Esophagus (tissue), 2 donors: ENCODE measurements around the gene LGALS13. TPM values are rescaled to one million over a fixed set of nuclear protein-coding genes. Genes with fewer than 3 reads are reported as not detected.

ENCODE experiments used
- H3K27ac ChIP-seq, 2 donors: one replicate each; pipeline ENCODE4 v1.5.1; 2013; ENCODE audit warnings: low read depth in 2 of 2, mild to moderate bottlenecking in 2 of 2, inconsistent platforms in 1 of 2, low read length in 1 of 2, moderate library complexity in 1 of 2
- H3K27me3 ChIP-seq, 2 donors: one replicate each; pipeline ENCODE4 v1.6.1; 2013; ENCODE audit warnings: low read length in 2 of 2, control low read depth in 1 of 2, mild to moderate bottlenecking in 1 of 2; ENCODE audit not compliant: insufficient read depth in 2 of 2, control insufficient read depth in 1 of 2
- H3K36me3 ChIP-seq, 2 donors: one replicate each; pipeline ENCODE4 v1.6.1; 2013; ENCODE audit warnings: low read length in 1 of 2; ENCODE audit not compliant: control insufficient read depth in 2 of 2, insufficient read depth in 2 of 2
- H3K4me1 ChIP-seq, 2 donors: one replicate each; pipeline ENCODE4 v1.6.1; 2013; ENCODE audit warnings: low read length in 1 of 2; ENCODE audit not compliant: control insufficient read depth in 2 of 2, insufficient read depth in 2 of 2
- H3K4me3 ChIP-seq, 2 donors: one replicate each; pipeline ENCODE4 v1.5.1; 2013; ENCODE audit warnings: low read length in 2 of 2, mild to moderate bottlenecking in 2 of 2, low read depth in 1 of 2, moderate library complexity in 1 of 2
- H3K9me3 ChIP-seq, 2 donors: one replicate each; pipeline ENCODE4 v1.6.1; 2013; ENCODE audit warnings: mild to moderate bottlenecking in 2 of 2, low read depth in 1 of 2, low read length in 1 of 2, moderate library complexity in 1 of 2; ENCODE audit not compliant: control insufficient read depth in 2 of 2, insufficient read depth in 1 of 2
- WGBS, 2 donors: extraction: QIAGEN DNeasy Blood & Tissue Kit; methylation state at CpG; one replicate each; pipeline ENCODE4 v1.1.7; 2013; 5-methylcytosine and 5-hydroxymethylcytosine counted together
- polyA plus RNA-seq, 2 donors: library from polyadenylated mRNA; stranded (reverse); fragments of 200-250 nt; gene quantifications; one replicate each; pipeline ENCODE4 v1.2.3, GENCODE V29; 2013
- donor health status: healthy with polysubstance abuse.
- donor health status: Bipolar disorder and iron deficiency.

Gene LGALS13
- polyA plus RNA-seq, 2 donors = not detected

- Histone ChIP-seq H3K27me3 (no peaks in the 10 kb centered on the region), H3K4me1 (no peaks in the 10 kb centered on the region), H3K4me3 (no peak overlapping the region), H3K36me3 (no peaks in the 10 kb centered on the region), H3K9me3 (peaks cover 0 to 6% of the 10 kb centered on the region in 2 donors), H3K27ac (no peak overlapping the region)
- 43 to 50% methylated on average over 4 of the region's 4 CpGs for WGBS, 2 donors
Observed at GRCh38 chr19:39582442-39582841, 19.9 kb upstream of the LGALS13 start.

GRCh38 chr19:39582891-39583625, 19.3 kb upstream of the LGALS13 start:
- Histone ChIP-seq H3K4me3 (no peak overlapping the region), H3K4me1 (no peaks in the 10 kb centered on the region), H3K27ac (no peak overlapping the region), H3K36me3 (no peaks in the 10 kb centered on the region), H3K9me3 (peaks cover 0 to 6% of the 10 kb centered on the region in 2 donors), H3K27me3 (no peaks in the 10 kb centered on the region)
- WGBS, 2 donors = 59 to 62% methylated on average over 8 of the region's 8 CpGs

GRCh38 chr19:39587496-39587895, 14.8 kb upstream of the LGALS13 start:
- Histone ChIP-seq H3K9me3 (peaks cover 0 to under 1% of the 10 kb centered on the region in 2 donors), H3K4me3 (no peak overlapping the region), H3K36me3 (no peaks in the 10 kb centered on the region), H3K27ac (no peak overlapping the region), H3K4me1 (no peaks in the 10 kb centered on the region), H3K27me3 (no peaks in the 10 kb centered on the region)
- 55 to 60% methylated on average over 4 of the region's 4 CpGs for WGBS, 2 donors

- Histone ChIP-seq H3K27ac (no peak overlapping the region), H3K4me1 (no peaks in the 10 kb centered on the region), H3K27me3 (no peaks in the 10 kb centered on the region), H3K4me3 (no peak overlapping the region), H3K36me3 (no peaks in the 10 kb centered on the region), H3K9me3 (no peaks in the 10 kb centered on the region)
- 32 to 37% methylated on average over 2 of the region's 2 CpGs for WGBS, 2 donors
Observed at GRCh38 chr19:39588066-39588465, 14.3 kb upstream of the LGALS13 start.

GRCh38 chr19:39590265-39590664, 12.1 kb upstream of the LGALS13 start:
- H3K4me1 ChIP-seq = no peaks in the 10 kb centered on the region
- H3K4me3 ChIP-seq = no peak overlapping the region
- H3K27me3 ChIP-seq = no peaks in the 10 kb centered on the region
- 46 to 62% methylated on average over 2 of the region's 2 CpGs for WGBS, 2 donors
- H3K27ac ChIP-seq = no peak overlapping the region
- H3K36me3 ChIP-seq = no peaks in the 10 kb centered on the region
- no peaks in the 10 kb centered on the region for H3K9me3 ChIP-seq

GRCh38 chr19:39592381-39592780, 9.9 kb upstream of the LGALS13 start:
- H3K27me3 ChIP-seq = no peaks in the 10 kb centered on the region
- H3K36me3 ChIP-seq = no peaks in the 10 kb centered on the region
- WGBS, 2 donors = 82 to 85% methylated on average over 7 of the region's 7 CpGs

GRCh38 chr19:39595950-39596349, 6.4 kb upstream of the LGALS13 start:
- no peak overlapping the region for H3K27ac ChIP-seq
- H3K9me3 ChIP-seq = no peaks in the 10 kb centered on the region
- H3K4me3 ChIP-seq = no peak overlapping the region
- 78 to 82% methylated on average over 6 of the region's 6 CpGs for WGBS, 2 donors
- no peaks in the 10 kb centered on the region for H3K27me3 ChIP-seq
- no peaks in the 10 kb centered on the region for H3K36me3 ChIP-seq
- H3K4me1 ChIP-seq = no peaks in the 10 kb centered on the region

More at GRCh38 chr19:39592381-39592780, 9.9 kb upstream of the LGALS13 start:
- Histone ChIP-seq H3K27ac (no peak overlapping the region), H3K9me3 (no peaks in the 10 kb centered on the region), H3K4me1 (no peaks in the 10 kb centered on the region), H3K4me3 (no peak overlapping the region)

- Histone ChIP-seq H3K4me3 (no peak overlapping the region), H3K9me3 (no peaks in the 10 kb centered on the region), H3K27me3 (no peaks in the 10 kb centered on the region), H3K4me1 (no peaks in the 10 kb centered on the region), H3K27ac (no peak overlapping the region), H3K36me3 (no peaks in the 10 kb centered on the region)
Observed at GRCh38 chr19:39596911-39597310, 5.4 kb upstream of the LGALS13 start.

GRCh38 chr19:39599116-39599515, 3.2 kb upstream of the LGALS13 start:
- H3K4me3 ChIP-seq = no peak overlapping the region
- no peaks in the 10 kb centered on the region for H3K36me3 ChIP-seq
- H3K9me3 ChIP-seq = peaks cover 0 to 2% of the 10 kb centered on the region in 2 donors
- no peaks in the 10 kb centered on the region for H3K27me3 ChIP-seq
- WGBS, 2 donors = 22 to 23% methylated on average over 4 of the region's 4 CpGs
- H3K27ac ChIP-seq = no peak overlapping the region
- H3K4me1 ChIP-seq = no peaks in the 10 kb centered on the region

- no peaks in the 10 kb centered on the region for H3K27me3 ChIP-seq
- H3K4me3 ChIP-seq = no peak overlapping the region
- 77 to 87% methylated on average over 1 of the region's 1 CpG for WGBS, 2 donors
- H3K9me3 ChIP-seq = peaks cover 0 to 2% of the 10 kb centered on the region in 2 donors
- no peaks in the 10 kb centered on the region for H3K4me1 ChIP-seq
- no peak overlapping the region for H3K27ac ChIP-seq
- no peaks in the 10 kb centered on the region for H3K36me3 ChIP-seq
Observed at GRCh38 chr19:39603825-39604224, 1.5 kb downstream of the LGALS13 start.
